ENCODE results near the gene PSENEN. TPM values are rescaled to one million over a fixed set of nuclear protein-coding genes. Genes with fewer than 3 reads are reported as not detected.

The PSENEN gene
- total and polyA plus RNA-seq, 9 of the 15 experiments (the other 6 are each of a cell fraction or from before 2014, with no cell fraction given): 34.5 to 299 (median 61.1) TPM

DNA sequence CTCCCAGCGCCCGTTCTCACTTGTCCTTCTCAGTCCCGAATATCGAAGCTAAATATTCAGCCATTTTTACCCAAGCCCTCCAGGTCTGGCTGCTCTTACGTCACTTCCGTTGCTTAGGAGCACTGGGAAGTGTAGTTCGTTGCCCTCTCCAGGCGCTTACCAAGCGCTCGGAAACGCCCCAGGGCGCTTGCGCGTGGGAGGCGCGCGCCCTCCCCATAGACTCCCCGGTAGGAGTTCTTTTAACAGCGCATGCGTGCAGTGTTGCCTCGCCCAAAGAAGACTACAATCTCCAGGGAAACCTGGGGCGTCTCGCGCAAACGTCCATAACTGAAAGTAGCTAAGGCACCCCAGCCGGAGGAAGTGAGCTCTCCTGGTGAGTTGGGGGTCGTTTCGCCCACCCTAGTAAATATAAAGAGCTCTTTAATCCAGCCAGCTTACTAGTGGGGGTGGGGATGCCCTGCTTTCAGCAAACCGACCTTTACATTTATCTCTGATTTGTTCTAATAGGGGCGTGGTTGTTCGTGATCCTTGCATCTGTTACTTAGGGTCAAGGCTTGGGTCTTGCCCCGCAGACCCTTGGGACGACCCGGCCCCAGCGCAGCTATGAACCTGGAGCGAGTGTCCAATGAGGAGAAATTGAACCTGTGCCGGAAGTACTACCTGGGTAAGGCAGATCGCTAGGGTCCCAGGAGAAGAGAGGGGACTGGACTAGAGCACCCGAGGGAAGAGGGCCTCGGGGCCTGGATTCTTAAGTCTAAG is at the start of gene PSENEN, which contains the start of gene U2AF1L4 (continued):
- TF ChIP-seq, protein P1, sequence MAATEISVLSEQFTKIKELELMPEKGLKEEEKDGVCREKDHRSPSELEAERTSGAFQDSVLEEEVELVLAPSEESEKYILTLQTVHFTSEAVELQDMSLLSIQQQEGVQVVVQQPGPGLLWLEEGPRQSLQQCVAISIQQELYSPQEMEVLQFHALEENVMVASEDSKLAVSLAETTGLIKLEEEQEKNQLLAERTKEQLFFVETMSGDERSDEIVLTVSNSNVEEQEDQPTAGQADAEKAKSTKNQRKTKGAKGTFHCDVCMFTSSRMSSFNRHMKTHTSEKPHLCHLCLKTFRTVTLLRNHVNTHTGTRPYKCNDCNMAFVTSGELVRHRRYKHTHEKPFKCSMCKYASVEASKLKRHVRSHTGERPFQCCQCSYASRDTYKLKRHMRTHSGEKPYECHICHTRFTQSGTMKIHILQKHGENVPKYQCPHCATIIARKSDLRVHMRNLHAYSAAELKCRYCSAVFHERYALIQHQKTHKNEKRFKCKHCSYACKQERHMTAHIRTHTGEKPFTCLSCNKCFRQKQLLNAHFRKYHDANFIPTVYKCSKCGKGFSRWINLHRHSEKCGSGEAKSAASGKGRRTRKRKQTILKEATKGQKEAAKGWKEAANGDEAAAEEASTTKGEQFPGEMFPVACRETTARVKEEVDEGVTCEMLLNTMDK (IDR thresholded peaks at IDR 0.05; ENCODE audit: borderline replicate concordance, insufficient read depth, low read depth, low read length, poor library complexity, severe bottlenecking): no peak
- TF ChIP-seq MYNN (IDR thresholded peaks at IDR 0.05) (no peak), MYNN (CRISPR knock-in tag; IDR thresholded peaks at IDR 0.05) (no peak), MEF2D (tag; conservative IDR thresholded peaks at IDR 0.05; ENCODE audit: low read depth) (no peak), HIVEP1 (CRISPR knock-in tag; IDR thresholded peaks at IDR 0.05) (no peak), YBX1 (IDR thresholded peaks at IDR 0.05) (no peak), ZNF668 (CRISPR knock-in tag; IDR thresholded peaks at IDR 0.05) (no peak), DACH1 (IDR thresholded peaks at IDR 0.05; ENCODE audit: partially characterized antibody) (no peak), ZNF232 (CRISPR knock-in tag; IDR thresholded peaks at IDR 0.05) (no peak), ZNF445 (CRISPR knock-in tag; IDR thresholded peaks at IDR 0.05; ENCODE audit: low read depth) (no peak), DIDO1 (tag; IDR thresholded peaks at IDR 0.05; ENCODE audit: low read depth) (no peak), ZFX (CRISPR knock-in tag; IDR thresholded peaks at IDR 0.05) (0 out of 2 replicates have a peak, but pooled peaks have one; percentile 12), SMAD4 (CRISPR knock-in tag; conservative IDR thresholded peaks at IDR 0.05) (no peak), KLF10 (CRISPR knock-in tag; IDR thresholded peaks at IDR 0.05) (no peak), HMG20B (CRISPR knock-in tag; IDR thresholded peaks at IDR 0.05) (no peak), PHF21A (IDR thresholded peaks at IDR 0.05; ENCODE audit: borderline replicate concordance, low read depth) (no peak), FOXK2 (conservative IDR thresholded peaks at IDR 0.05 in 1 of 2, IDR thresholded peaks at IDR 0.05 in 1 of 2; ENCODE audit: low read depth in 2 of 2) (no peak), MEIS2 (IDR thresholded peaks at IDR 0.05; ENCODE audit: partially characterized antibody) (peak; percentile 92), EP400 (IDR thresholded peaks at IDR 0.05) (peak; percentile 24; the same call in 1 of the 2 replicates), ZNF274 (IDR thresholded peaks at IDR 0.05; ENCODE audit: borderline replicate concordance, low read depth, low read length) (no peak), SMARCA4 (IDR thresholded peaks at IDR 0.05) (no peak), RNF2 (IDR thresholded peaks at IDR 0.05) (no peak), KAT2B (IDR thresholded peaks at IDR 0.05; ENCODE audit: low read depth, low read length) (no peak), GATA2 (CRISPR knock-in tag; IDR thresholded peaks at IDR 0.05) (no peak)
- TF ChIP-seq, protein P2, sequence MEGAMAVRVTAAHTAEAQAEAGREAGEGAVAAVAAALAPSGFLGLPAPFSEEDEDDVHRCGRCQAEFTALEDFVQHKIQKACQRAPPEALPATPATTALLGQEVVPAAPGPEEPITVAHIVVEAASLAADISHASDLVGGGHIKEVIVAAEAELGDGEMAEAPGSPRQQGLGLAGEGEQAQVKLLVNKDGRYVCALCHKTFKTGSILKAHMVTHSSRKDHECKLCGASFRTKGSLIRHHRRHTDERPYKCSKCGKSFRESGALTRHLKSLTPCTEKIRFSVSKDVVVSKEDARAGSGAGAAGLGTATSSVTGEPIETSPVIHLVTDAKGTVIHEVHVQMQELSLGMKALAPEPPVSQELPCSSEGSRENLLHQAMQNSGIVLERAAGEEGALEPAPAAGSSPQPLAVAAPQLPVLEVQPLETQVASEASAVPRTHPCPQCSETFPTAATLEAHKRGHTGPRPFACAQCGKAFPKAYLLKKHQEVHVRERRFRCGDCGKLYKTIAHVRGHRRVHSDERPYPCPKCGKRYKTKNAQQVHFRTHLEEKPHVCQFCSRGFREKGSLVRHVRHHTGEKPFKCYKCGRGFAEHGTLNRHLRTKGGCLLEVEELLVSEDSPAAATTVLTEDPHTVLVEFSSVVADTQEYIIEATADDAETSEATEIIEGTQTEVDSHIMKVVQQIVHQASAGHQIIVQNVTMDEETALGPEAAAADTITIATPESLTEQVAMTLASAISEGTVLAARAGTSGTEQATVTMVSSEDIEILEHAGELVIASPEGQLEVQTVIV (CRISPR knock-in tag; IDR thresholded peaks at IDR 0.05; ENCODE audit: borderline replicate concordance): no peak
- TF ChIP-seq, protein P3, sequence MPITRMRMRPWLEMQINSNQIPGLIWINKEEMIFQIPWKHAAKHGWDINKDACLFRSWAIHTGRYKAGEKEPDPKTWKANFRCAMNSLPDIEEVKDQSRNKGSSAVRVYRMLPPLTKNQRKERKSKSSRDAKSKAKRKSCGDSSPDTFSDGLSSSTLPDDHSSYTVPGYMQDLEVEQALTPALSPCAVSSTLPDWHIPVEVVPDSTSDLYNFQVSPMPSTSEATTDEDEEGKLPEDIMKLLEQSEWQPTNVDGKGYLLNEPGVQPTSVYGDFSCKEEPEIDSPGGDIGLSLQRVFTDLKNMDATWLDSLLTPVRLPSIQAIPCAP (CRISPR knock-in tag; IDR thresholded peaks at IDR 0.05; ENCODE audit: borderline replicate concordance): 0 out of 2 replicates have a peak, but pooled peaks have one; percentile 43
